Large intestine (tissue), 3 donors: Measurements from ENCODE around the gene P2RX3. TPM values are rescaled to one million over a fixed set of nuclear protein-coding genes. Genes with fewer than 3 reads are reported as not detected.

ENCODE experiments used
- DNase-seq, 2 donors: peaks; one replicate each; pipeline versions ENCODE4 v3.0.0 to v3.0.0-alpha.2; 2013
- H3K27ac ChIP-seq: one replicate; pipeline ENCODE4 v1.5.1; 2013; ENCODE audit warnings: low read length
- H3K27me3 ChIP-seq: 2 replicates; pipeline ENCODE4 v1.6.1; 2013; ENCODE audit warnings: low read length; ENCODE audit not compliant: control insufficient read depth, insufficient read depth
- H3K36me3 ChIP-seq: 2 replicates; pipeline ENCODE4 v1.6.1; 2013; ENCODE audit warnings: low read length; ENCODE audit not compliant: control insufficient read depth, insufficient read depth
- H3K4me1 ChIP-seq: one replicate; pipeline ENCODE4 v1.6.1; 2013; ENCODE audit warnings: low read length; ENCODE audit not compliant: control insufficient read depth, insufficient read depth
- H3K4me3 ChIP-seq: one replicate; pipeline ENCODE4 v1.5.1; 2013; ENCODE audit warnings: low read length
- H3K9me3 ChIP-seq: one replicate; pipeline ENCODE4 v1.6.1; 2013; ENCODE audit warnings: mild to moderate bottlenecking, low read depth, low read length, moderate library complexity; ENCODE audit not compliant: control insufficient read depth
- WGBS: methylation state at CpG from one replicate; pipeline ENCODE4 v1.1.5; 2013; ENCODE audit warnings: low lambda C conversion rate; ENCODE audit not compliant: insufficient coverage; 5-methylcytosine and 5-hydroxymethylcytosine counted together
- polyA plus RNA-seq: library from polyadenylated mRNA; unstranded; fragments of 120-200 nt; gene quantifications from one replicate; pipeline ENCODE4 v1.2.1, GENCODE V29; 2013

Gene P2RX3
- polyA plus RNA-seq, 1 donor = 2.1 TPM

DNA sequence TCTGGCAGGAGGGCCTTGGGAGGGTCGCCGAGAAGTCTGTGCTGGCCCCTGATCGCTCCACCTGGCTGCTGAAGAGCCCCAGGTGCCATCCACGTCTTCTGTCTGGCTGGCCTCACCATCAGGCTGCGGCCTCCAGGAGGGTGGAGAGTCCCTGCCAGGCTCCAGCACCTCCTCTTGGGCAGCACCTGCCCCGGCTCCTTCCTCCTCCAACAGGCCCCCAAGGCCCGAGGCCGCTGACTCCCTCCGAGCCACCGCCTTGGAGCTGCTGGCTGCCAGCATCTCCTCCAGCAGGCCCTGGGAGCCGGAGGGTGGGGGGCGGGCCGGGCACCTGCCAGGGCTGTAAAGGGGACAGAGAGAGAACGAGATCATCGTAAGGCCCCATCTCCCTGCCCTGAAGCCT, 35.7 kb upstream of the P2RX3 start:
- Histone ChIP-seq H3K4me3 (no peak overlapping the region), H3K36me3 (peaks cover 71% of the 10 kb centered on the region), H3K4me1 (peaks cover 15% of the 10 kb centered on the region), H3K9me3 (peaks cover 16% of the 10 kb centered on the region), H3K27me3 (no peaks in the 10 kb centered on the region), H3K27ac (no peak overlapping the region)
- WGBS = no CpG with 5 or more reads among the region's 15 CpGs
- DNase-seq = no peak

DNA sequence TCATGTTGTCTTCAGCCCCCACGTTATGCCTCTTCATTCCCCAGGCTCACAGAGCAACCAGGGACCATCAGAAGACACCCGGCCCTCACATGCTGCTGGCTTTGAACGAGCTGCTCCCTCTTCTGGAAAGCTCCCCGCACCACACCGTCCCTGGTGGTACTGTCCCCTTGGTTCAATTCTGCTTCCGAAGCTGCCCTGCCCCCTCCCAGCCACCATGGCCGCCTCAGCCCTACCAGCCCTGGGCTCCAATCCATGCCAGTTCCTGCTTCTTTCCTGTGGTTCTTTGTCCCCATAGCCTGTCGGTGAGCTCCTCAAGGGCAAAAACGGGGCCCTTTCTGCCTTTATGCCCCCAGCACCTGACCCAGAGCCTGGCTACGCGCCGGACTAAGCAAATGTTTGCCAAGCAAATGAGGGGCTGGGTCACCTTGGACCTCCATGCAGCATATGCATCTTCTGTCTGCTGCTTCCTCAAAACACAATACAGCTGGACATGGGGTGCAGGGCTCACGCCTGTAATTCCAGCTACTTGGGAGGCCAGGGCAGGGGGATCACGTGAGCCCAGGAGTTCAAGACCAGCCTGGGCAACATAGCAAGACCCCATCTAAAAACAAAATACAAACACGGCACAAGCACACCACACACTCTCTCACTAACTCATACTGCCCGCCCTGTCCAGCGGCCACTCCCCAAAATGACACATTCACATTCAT, 34.7 kb upstream of the P2RX3 start:
- Histone ChIP-seq H3K4me3 (no peak overlapping the region), H3K27me3 (no peaks in the 10 kb centered on the region), H3K27ac (no peak overlapping the region), H3K9me3 (peaks cover 16% of the 10 kb centered on the region), H3K4me1 (peaks cover 23% of the 10 kb centered on the region), H3K36me3 (peaks cover 71% of the 10 kb centered on the region)
- no CpG with 5 or more reads among the region's 17 CpGs for WGBS
- no peak for DNase-seq

GRCh38 chr11:57303990-57304579, 34.1 kb upstream of the P2RX3 start:
- no peak overlapping the region for H3K27ac ChIP-seq
- no peak overlapping the region for H3K4me3 ChIP-seq
- peaks cover 72% of the 10 kb centered on the region for H3K36me3 ChIP-seq
- H3K4me1 ChIP-seq = peaks cover 28% of the 10 kb centered on the region
- H3K27me3 ChIP-seq = no peaks in the 10 kb centered on the region
- no peak for DNase-seq
- H3K9me3 ChIP-seq = peaks cover 16% of the 10 kb centered on the region
- WGBS = no CpG with 5 or more reads among the region's 8 CpGs

DNA sequence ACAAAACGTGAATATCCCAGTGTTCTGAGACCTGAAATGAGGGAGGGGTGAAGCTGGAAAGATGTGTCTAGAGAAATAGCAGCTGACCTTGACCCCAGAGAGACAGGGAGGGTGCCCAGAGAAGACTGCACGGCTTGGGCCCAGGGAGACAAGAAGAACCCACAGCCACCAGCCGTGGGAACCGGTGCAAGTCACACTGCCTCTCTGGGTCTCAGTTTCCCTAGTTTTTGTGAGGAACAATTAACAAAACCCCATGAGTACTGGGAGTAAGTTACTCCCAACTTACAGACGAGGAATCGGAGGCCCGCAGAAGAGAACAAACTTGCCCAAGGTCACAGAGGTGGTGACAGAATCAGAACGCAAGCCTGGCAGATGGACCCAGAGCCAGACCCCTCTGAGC, 32.6 kb upstream of the P2RX3 start:
- no peak for DNase-seq
- H3K27me3 ChIP-seq = no peaks in the 10 kb centered on the region

DNA sequence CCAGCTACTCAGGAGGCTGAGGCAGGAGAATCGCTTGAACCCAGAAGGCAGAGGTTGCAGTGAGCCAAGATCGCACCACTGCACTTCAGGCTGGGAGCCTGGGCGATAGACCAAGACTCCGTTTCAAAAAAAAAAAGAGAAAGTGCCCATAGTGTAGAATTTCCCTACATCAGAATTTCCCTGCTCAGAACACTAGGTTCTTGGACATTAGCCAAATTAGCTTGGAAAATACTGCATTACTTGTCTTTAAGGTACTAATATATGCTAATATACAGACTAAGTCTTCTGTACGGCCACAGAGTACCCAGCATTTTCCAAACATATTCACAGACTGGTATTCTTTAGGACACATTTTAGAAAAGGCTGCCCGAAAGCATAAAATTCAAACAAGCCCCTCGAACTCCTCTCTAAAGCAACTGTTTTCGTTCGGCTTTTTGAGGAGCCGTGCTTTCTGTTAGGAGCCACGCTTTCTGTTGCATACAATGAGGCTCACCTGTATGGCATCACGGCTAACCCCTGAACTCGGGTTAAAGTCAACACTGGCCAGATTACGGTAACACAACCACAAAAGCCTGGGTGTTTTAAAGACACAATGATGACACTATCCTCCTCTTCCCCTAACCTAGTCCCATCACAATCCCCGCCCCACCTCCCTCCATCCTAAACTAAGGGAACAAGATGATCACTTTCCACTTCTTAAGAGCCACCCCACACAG, 31.8 kb upstream of the P2RX3 start:
- H3K4me3 ChIP-seq = no peak overlapping the region
- H3K36me3 ChIP-seq = peaks cover 64% of the 10 kb centered on the region
- WGBS = 100% methylated on average over 1 of the region's 15 CpGs

More for the DNA sequence above, 32.6 kb upstream of the P2RX3 start:
- Histone ChIP-seq H3K9me3 (peaks cover 7% of the 10 kb centered on the region), H3K36me3 (peaks cover 72% of the 10 kb centered on the region), H3K4me1 (peaks cover 39% of the 10 kb centered on the region), H3K4me3 (no peak overlapping the region), H3K27ac (no peak overlapping the region)
- 83% methylated on average over 1 of the region's 8 CpGs for WGBS

DNA sequence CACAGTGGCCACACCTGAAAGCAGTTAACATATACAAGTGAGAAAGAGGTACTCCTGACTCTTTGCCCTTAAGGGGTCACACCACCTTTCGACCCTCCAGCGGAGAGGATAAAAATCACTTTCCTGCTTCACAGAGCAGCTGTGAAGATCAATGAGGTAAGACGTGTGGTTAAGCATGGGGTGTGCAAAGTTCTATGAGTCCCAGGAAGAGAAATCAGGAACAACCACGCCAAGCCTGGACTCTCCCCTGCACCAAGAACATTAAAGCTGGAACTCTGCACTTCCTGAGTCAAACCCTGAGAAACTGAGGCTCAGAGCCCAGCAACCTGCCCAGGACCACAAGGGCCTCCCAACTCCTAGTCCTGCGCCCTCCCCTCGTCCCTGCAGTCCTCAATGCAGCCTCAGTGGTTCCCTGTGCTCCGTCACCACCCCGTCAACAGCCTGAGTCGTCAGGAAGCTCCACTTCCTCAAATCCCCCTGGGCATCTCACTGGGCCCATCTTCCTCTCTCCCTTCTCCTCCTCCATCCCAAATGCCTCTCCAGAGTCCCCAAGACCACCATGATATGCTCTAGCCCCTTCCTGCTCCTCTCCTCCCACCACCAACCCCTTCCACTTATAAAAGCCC, 31.1 kb upstream of the P2RX3 start:
- no CpG with 5 or more reads among the region's 9 CpGs for WGBS
- H3K27me3 ChIP-seq = no peaks in the 10 kb centered on the region
- peak in 1 of 2 donors; percentile 57 for DNase-seq
- peaks cover 56% of the 10 kb centered on the region for H3K36me3 ChIP-seq
- H3K9me3 ChIP-seq = peaks cover 4% of the 10 kb centered on the region
- no peak overlapping the region for H3K4me3 ChIP-seq
- peaks cover 51% of the 10 kb centered on the region for H3K4me1 ChIP-seq
- no peak overlapping the region for H3K27ac ChIP-seq

More for the DNA sequence above, 31.8 kb upstream of the P2RX3 start:
- peak in 1 of 2 donors; percentile 43 for DNase-seq
- H3K4me1 ChIP-seq = peaks cover 45% of the 10 kb centered on the region
- no peaks in the 10 kb centered on the region for H3K27me3 ChIP-seq
- no peak overlapping the region for H3K27ac ChIP-seq
- H3K9me3 ChIP-seq = peaks cover 7% of the 10 kb centered on the region

DNA sequence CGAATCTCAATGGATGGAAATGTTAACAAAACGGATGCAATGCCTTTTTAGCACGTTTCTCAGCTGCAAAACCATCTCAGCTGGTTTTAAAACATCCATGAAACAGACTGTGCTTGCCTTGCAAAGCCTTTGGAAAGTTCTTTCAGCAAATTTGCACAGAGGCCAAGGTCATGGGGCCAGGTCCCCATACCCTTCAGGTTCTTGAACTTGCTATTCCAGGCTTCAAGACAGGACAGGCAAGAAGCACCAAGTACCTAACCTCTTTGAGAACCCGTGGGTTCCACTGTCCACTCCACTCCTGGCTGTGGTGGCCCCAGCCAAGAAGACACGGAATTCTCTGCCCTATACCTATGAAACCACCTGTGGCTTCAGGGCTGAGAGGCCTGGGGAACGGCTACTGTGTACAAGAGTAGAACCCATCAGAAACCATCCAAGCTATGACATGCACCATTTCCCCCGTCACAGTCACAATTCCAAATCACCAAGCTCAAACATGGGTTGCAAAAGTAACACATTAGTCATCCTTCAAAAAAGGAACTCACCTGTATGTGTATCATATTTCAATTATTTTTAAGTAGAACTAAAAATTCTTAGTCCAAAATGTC, 30.4 kb upstream of the P2RX3 start:
- peaks cover 56% of the 10 kb centered on the region for H3K36me3 ChIP-seq
- H3K4me3 ChIP-seq = no peak overlapping the region
- H3K4me1 ChIP-seq = peaks cover 58% of the 10 kb centered on the region
- no peaks in the 10 kb centered on the region for H3K27me3 ChIP-seq
- no CpG with 5 or more reads among the region's 7 CpGs for WGBS
- no peaks in the 10 kb centered on the region for H3K9me3 ChIP-seq
- DNase-seq = no peak
- no peak overlapping the region for H3K27ac ChIP-seq

- no peaks in the 10 kb centered on the region for H3K27me3 ChIP-seq
- no peak overlapping the region for H3K27ac ChIP-seq
- no peaks in the 10 kb centered on the region for H3K9me3 ChIP-seq
- H3K4me1 ChIP-seq = peaks cover 65% of the 10 kb centered on the region
- peaks cover 56% of the 10 kb centered on the region for H3K36me3 ChIP-seq
- H3K4me3 ChIP-seq = no peak overlapping the region
- DNase-seq = no peak
- WGBS = no CpG with 5 or more reads among the region's 10 CpGs
These were observed 29.6 kb upstream of the P2RX3 start for GRCh38 chr11:57308426-57309060.

DNA sequence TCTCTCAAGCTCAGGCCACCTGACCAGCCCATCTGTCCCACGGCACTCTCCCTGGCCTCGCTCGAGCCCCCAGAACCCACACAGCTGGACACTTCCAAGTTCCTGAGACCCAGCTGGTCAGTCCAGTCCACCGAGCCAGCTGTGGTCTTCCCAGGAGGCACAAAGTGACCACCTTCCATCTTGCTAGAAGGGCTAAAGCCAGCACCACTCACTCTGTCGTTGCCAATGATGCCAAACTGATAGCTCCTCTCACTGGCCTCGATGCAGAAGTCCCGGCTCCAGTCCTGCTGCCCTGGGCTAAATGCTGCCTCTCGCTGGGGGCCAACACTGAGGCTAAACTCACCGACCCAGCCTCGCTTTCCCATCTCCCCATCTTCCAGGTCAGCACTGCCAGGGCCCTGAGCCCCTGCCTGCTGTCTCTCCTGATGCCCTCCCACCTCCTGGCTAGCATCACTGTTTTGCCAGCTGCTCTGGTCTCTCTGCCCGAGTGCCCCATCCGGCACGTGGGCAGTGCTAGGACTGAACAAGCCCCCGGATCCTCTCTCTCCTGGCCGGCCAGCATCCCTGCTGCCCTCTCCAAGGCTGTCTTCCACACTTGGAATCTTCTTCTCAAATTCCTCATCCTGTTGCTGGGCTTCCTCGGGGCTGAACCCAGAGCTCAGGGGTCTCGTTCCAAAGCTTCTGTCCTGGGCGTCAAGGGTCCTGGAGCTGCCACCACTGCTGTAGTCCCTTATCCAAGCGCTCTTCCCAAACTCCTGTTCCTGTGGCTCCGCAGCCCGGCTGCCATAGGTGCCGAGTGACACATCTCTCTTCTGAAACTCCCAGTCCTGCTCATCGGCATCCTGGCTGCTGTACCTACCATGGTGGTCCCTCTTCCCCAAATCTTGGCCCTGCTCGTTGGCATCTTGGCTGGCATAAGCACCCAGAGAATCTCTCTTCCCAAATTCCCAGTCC, 28.8 kb upstream of the P2RX3 start:
- WGBS = no CpG with 5 or more reads among the region's 24 CpGs
- DNase-seq = no peak
- no peak overlapping the region for H3K27ac ChIP-seq
- H3K27me3 ChIP-seq = no peaks in the 10 kb centered on the region
- H3K9me3 ChIP-seq = no peaks in the 10 kb centered on the region
- peaks cover 62% of the 10 kb centered on the region for H3K36me3 ChIP-seq
- peaks cover 72% of the 10 kb centered on the region for H3K4me1 ChIP-seq
- H3K4me3 ChIP-seq = no peak overlapping the region
